Uterus (tissue), 4 donors: ENCODE data around the gene LSP1. TPM values are rescaled to one million over a fixed set of nuclear protein-coding genes. Genes with fewer than 3 reads are reported as not detected.

Source experiments
- DNase-seq, 2 donors: peaks; one replicate each; pipeline ENCODE4 v3.0.0-alpha.2; 2019 to 2020
- H3K27ac ChIP-seq, 2 donors: fragments of 200-600 bp; sonication (generic); 1 replicate in 1 of 2; 2 replicates in 1 of 2; pipeline ENCODE4 v1.5.1; 2016 to 2018
- H3K27me3 ChIP-seq, 2 donors: fragments of 200-600 bp; sonication (generic); one replicate each; pipeline ENCODE4 v1.5.1; 2018 to 2019; ENCODE audit warnings: control low read depth in 1 of 2
- H3K36me3 ChIP-seq, 2 donors: fragments of 200-600 bp; sonication (generic); one replicate each; pipeline ENCODE4 v1.5.1; 2019; ENCODE audit warnings: control low read depth in 1 of 2
- H3K4me1 ChIP-seq, 2 donors: fragments of 200-600 bp; sonication (generic); one replicate each; pipeline ENCODE4 v1.5.1; 2018 to 2019; ENCODE audit warnings: control low read depth in 1 of 2
- H3K4me3 ChIP-seq, 2 donors: fragments of 200-600 bp; sonication (generic); 1 replicate in 1 of 2; 2 replicates in 1 of 2; pipeline ENCODE4 v1.5.1; 2018 to 2019; ENCODE audit warnings: mild to moderate bottlenecking in 1 of 2
- H3K9me3 ChIP-seq, 2 donors: fragments of 200-600 bp; sonication (generic); one replicate each; pipeline ENCODE4 v1.5.1; 2019; ENCODE audit warnings: control low read depth in 1 of 2
- POLR2A ChIP-seq, 2 donors: fragments of 450-650 bp; IDR thresholded peaks; one replicate each; pipeline ENCODE4 v1.6.1; 2016; ENCODE audit warnings: antibody characterized with exemption in 2 of 2, mild to moderate bottlenecking in 1 of 2, moderate library complexity in 1 of 2
- intact Hi-C: fragments of 100-400 bp; cut with DNase I; formaldehyde crosslinking; loops from one replicate; pipeline ENCODE4 v1.15.1; 2023; ENCODE audit warnings: low total_unique reads
- total RNA-seq, 4 donors: library from RNA; depleted of rRNA in 3 of 4; stranded (reverse); fragments of >200 nt in 3 of 4; gene quantifications; one replicate each; pipeline versions ENCODE4 v1.1.0 to v1.2.4, GENCODE V29; 2014 to 2023
- TF ChIP-seq, protein P1 (sequence below), 4 experiments: fragments of 200-600 bp in 2 of 4; fragments of 450-650 bp in 2 of 4; sonication (generic) in 2 of 4; IDR thresholded peaks; one replicate each; pipeline ENCODE4 v1.5.1; 2016 to 2019; ENCODE audit warnings: antibody characterized with exemption in 4 of 4, mild to moderate bottlenecking in 2 of 4, moderate library complexity in 1 of 4
- donor health status: DM: yes; HTN: yes; CAD: no.

LSP1 gene
- total RNA-seq, 4 donors from 2014 or later = 11.2 to 112 (median 25.1) TPM

DNA sequence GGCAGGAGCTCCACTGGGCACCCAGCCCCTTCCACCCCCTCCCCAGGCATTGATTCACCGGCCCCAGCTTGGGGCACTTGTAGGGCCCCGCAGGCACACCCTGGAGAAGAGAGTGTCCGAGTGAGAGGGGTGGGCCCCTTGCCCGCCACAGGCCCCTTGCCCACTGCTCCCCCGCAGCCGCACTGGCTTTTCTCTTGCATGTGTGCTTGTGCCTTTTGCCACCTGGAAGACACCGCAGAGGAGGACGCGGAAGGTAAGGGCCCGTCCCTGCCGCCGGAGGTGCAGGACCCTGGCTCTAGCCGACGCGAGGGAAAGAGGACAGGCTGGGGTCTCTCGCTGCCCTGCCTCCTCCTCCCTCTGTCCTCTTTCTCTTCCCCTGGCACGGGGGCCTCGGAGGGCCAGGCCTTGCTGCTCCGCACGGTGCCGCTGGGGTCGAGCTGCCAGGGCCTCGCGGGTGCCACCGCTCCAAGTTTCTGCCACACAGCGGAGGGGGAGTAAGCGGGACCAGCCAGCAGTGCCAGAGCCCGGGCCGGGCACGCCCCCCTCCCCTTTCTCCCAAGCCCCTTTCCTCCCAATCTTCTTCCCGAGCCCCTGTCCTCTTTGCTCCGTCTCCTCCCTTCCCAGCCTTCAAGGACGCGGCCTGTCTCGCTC is 76.1 kb downstream of the LSP1 start:
- Histone ChIP-seq H3K27me3 (no peaks in the 10 kb centered on the region), H3K27ac (peak overlapping the region; percentile 37 to 68), H3K9me3 (no peaks in the 10 kb centered on the region), H3K4me3 (no peak overlapping the region), H3K36me3 (no peaks in the 10 kb centered on the region), H3K4me1 (peaks cover 0 to 4% of the 10 kb centered on the region in 2 donors)
- intact Hi-C loops = no loop called here
- DNase-seq = peak in 1 of 2 donors; percentile 20
- no peak for TF ChIP-seq POLR2A (IDR thresholded peaks at IDR 0.05)
- TF ChIP-seq, protein P1, sequence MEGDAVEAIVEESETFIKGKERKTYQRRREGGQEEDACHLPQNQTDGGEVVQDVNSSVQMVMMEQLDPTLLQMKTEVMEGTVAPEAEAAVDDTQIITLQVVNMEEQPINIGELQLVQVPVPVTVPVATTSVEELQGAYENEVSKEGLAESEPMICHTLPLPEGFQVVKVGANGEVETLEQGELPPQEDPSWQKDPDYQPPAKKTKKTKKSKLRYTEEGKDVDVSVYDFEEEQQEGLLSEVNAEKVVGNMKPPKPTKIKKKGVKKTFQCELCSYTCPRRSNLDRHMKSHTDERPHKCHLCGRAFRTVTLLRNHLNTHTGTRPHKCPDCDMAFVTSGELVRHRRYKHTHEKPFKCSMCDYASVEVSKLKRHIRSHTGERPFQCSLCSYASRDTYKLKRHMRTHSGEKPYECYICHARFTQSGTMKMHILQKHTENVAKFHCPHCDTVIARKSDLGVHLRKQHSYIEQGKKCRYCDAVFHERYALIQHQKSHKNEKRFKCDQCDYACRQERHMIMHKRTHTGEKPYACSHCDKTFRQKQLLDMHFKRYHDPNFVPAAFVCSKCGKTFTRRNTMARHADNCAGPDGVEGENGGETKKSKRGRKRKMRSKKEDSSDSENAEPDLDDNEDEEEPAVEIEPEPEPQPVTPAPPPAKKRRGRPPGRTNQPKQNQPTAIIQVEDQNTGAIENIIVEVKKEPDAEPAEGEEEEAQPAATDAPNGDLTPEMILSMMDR (IDR thresholded peaks at IDR 0.05) = no peak

DNA sequence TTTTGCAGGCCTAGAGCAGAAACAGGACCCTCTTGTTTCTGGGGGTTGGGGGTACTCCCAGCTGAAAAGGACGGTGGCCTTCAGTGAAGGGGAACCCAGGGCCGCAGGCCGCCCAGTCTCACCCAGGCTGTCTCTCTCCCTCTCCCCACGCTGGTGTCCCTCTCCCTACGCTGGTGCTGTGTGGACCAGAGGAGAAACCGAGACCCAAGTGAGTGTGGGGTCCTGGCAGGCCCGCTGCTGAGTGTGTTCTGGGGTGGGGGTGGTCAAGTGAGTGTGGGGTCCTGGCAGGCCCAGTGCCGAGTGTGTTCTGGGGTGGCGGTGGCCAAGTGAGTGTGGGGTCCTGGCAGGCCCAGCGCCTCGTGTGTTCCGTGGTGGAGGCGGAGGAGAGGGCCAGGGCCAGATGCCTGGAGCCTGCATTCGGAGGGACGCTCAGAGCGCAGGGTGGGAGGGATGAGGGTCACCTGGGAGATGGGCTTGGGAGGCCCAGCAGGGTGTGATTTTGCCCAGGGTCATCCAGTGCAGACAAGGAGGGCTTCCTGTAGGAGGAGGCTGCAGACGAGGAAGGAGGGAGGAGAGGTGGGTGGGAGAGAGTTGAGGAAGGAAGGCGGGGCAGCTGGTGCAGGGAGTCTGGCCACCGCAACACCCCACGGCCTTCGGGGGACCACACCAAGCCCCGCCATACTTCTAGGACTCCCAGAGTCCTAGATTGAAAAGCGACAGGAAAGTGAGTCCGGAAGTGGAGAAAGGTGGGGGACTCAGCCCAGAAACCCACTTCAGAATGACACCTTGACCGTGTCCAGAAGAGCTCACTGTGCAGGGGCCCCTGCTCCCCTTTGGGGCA is 77.0 kb downstream of the LSP1 start:
- Histone ChIP-seq H3K27me3 (no peaks in the 10 kb centered on the region), H3K4me1 (peaks cover 0 to 4% of the 10 kb centered on the region in 2 donors), H3K9me3 (no peaks in the 10 kb centered on the region), H3K4me3 (no peak overlapping the region), H3K36me3 (no peaks in the 10 kb centered on the region), H3K27ac (peak overlapping the region; percentile 68 to 74)
- TF ChIP-seq POLR2A (IDR thresholded peaks at IDR 0.05) = no peak
- TF ChIP-seq, protein P1 (IDR thresholded peaks at IDR 0.05) = no peak
- peak in 1 of 2 donors; percentile 9 for DNase-seq
- intact Hi-C loops = no loop called here

DNA sequence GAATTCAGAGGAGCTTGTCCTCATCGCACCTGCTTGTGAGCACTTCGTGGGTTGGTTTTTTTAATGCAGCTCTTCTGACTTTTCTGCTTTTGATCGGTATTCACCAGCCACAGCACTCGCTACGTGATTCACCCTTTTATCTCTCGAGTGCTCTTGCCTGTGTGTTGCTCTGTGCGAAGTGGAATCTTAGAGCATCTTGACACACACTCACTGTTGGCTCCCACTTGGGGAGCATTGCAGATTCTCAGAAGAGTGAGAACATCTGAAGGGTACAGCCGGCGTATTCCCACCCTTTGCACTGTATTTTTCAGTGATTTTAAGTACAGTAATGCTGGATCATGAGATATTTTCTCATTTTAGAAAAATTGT is 77.6 kb downstream of the LSP1 start:
- Histone ChIP-seq H3K27me3 (no peaks in the 10 kb centered on the region), H3K4me3 (no peak overlapping the region), H3K36me3 (no peaks in the 10 kb centered on the region), H3K9me3 (no peaks in the 10 kb centered on the region), H3K4me1 (peaks cover 0 to 4% of the 10 kb centered on the region in 2 donors), H3K27ac (peak overlapping the region; percentile 68 to 74)
- intact Hi-C loops = no loop called here
- peak in 1 of 2 donors; percentile 31 for DNase-seq
- no peak for TF ChIP-seq POLR2A (IDR thresholded peaks at IDR 0.05)
- TF ChIP-seq, protein P1 (IDR thresholded peaks at IDR 0.05) = no peak

DNA sequence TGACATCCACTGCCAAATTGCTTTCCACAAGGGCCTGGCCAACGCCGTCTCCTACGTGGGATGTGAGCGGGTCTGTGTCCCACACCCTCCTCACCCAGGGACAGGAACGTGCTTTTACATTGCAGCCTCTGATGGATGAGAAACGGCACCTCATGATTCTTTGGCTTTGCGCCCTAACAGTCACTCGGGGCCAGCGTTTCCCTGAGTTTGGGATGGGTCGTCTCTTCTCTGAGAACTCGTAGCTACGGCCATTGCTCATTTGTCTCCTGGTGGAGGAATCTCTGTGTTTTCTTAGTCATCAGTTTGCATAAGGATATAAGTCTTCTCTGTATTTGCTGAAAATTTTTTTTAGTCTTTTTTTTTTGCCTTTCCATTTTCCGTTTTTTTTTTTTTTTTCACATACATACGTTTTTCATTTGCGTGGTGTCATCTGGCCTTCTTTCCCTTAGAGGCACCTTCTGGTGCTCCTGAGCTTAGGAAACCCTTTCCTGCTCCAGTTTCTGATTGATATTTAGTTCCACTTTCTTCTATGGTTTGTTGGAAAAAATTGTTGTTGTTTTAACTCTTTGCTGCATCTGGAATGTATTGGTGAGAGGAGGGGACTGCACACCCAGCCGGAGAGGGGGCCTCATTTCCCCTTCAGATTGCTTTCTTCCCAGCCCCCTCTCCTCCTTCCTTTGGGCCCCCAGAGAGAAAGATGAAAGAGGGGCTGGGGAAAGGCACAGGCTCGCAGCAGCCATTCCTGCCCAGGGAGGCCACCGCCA is 78.6 kb downstream of the LSP1 start:
- peak overlapping the region; percentile 68 to 74 for H3K27ac ChIP-seq
- H3K9me3 ChIP-seq = no peaks in the 10 kb centered on the region
- intact Hi-C loops = no loop called here
- H3K4me3 ChIP-seq = no peak overlapping the region
- H3K27me3 ChIP-seq = no peaks in the 10 kb centered on the region
- H3K36me3 ChIP-seq = no peaks in the 10 kb centered on the region
- peak; percentile 56 to 64 for DNase-seq
- no peak for TF ChIP-seq POLR2A (IDR thresholded peaks at IDR 0.05)
- TF ChIP-seq, protein P1 (IDR thresholded peaks at IDR 0.05) = no peak
- H3K4me1 ChIP-seq = peaks cover 0 to 4% of the 10 kb centered on the region in 2 donors
